ENCODE data around the gene FZD8. TPM values are rescaled to one million over a fixed set of nuclear protein-coding genes. Genes with fewer than 3 reads are reported as not detected.
A peak's percentile ranks its signal among the peaks of the same experiment; 100 is the strongest.

FZD8 gene
- total and polyA plus RNA-seq, 2 of the 4 experiments (the other 2 are of a cell fraction): 3.6 to 3.9 TPM

- H2BK15ac ChIP-seq (ENCODE audit: low read depth, low read length): no peak overlapping the region
- no peaks in the 10 kb centered on the region for H3K9me3 ChIP-seq (ENCODE audit: control insufficient read depth, insufficient read depth, low read length)
- 0% methylated on average over 40 of the region's 54 CpGs; no CpG with 5 or more reads in 1 of the 2 experiments for WGBS, 2 experiments (ENCODE audit: extremely low coverage in 2 of 2, insufficient read length in 1 of 2)
- ChIA-PET CTCF (no interaction called here), POLR2A (ENCODE audit: unreplicated experiment) (no interaction called here)
- intact Hi-C loops (cut with micrococcal nuclease): loop anchor here (1.0 to 10.0 kb wide), 6 partner anchors 275 to 1138 kb away; no protein-coding TSS in a partner anchor
- H3K4me2 ChIP-seq (ENCODE audit: low read depth, low read length): peak overlapping the region; percentile 100; the same call in 1 of the 2 replicates
- H3K4ac ChIP-seq (ENCODE audit: low read depth, low read length): no peak overlapping the region
- no peaks in the 10 kb centered on the region for H3K36me3 ChIP-seq (ENCODE audit: control insufficient read depth, insufficient read depth, low read length)
- H4K5ac ChIP-seq (ENCODE audit: low read depth, low read length): no peak overlapping the region
- H3K14ac ChIP-seq (replicated peaks; ENCODE audit: low read depth, low read length): no peak overlapping the region
- peak overlapping the region; percentile 29; the same call in 1 of the 2 replicates for H3K9ac ChIP-seq (ENCODE audit: low read depth, low read length)
- H2BK120ac ChIP-seq (ENCODE audit: low read depth, low read length): no peak overlapping the region
- H2AK5ac ChIP-seq (ENCODE audit: low read depth, low read length): no peak overlapping the region
- H3K27ac ChIP-seq (ENCODE audit: insufficient read depth, low read length): no peak overlapping the region; the same call in 1 of the 2 replicates
- H3K56ac ChIP-seq (ENCODE audit: extremely low read depth, insufficient read depth, low read length): no peak overlapping the region
- H4K8ac ChIP-seq (ENCODE audit: low read depth in 2 of 2, low read length in 2 of 2): no peak overlapping the region
- peaks cover 7% of the 10 kb centered on the region for H3K4me1 ChIP-seq (ENCODE audit: control insufficient read depth, insufficient read depth, low read length)
- no peak overlapping the region for H3K23ac ChIP-seq (ENCODE audit: low read depth, low read length)
- peak overlapping the region; percentile 98 for H2AFZ ChIP-seq (replicated peaks; ENCODE audit: low read length, poor library complexity)
- peak overlapping the region; percentile 7 for H2BK5ac ChIP-seq (ENCODE audit: low read depth, low read length, poor library complexity, severe bottlenecking)
- H2AK9ac ChIP-seq (replicated peaks; ENCODE audit: low read depth, low read length, poor library complexity): no peak overlapping the region
- H3K27me3 ChIP-seq (ENCODE audit: control insufficient read depth, insufficient read depth, low read length): 0 out of 2 replicates have a peak, but pooled peaks cover 2% of the 10 kb centered on the region
- no peak for TF ChIP-seq USF2 (IDR thresholded peaks at IDR 0.05; ENCODE audit: low read depth, low read length)
- TF ChIP-seq ELK1 (IDR thresholded peaks at IDR 0.05; ENCODE audit: borderline replicate concordance, low read depth, low read length): no peak
- TF ChIP-seq MAFK (IDR thresholded peaks at IDR 0.05; ENCODE audit: low read depth, low read length): no peak
- no peak; the same call in 1 of the 2 replicates for TF ChIP-seq RAD21 (IDR thresholded peaks at IDR 0.05; ENCODE audit: low read length)
- TF ChIP-seq BHLHE40 (IDR thresholded peaks at IDR 0.05; ENCODE audit: low read depth, low read length): no peak
- no peak for TF ChIP-seq CTCF (conservative IDR thresholded peaks at IDR 0.05; ENCODE audit: low read depth, low read length)
- TF ChIP-seq POLR2A (IDR thresholded peaks at IDR 0.05; ENCODE audit: low read depth, low read length): no peak
- no peak for TF ChIP-seq MAZ (IDR thresholded peaks at IDR 0.05; ENCODE audit: borderline replicate concordance, low read depth, low read length)
- no peak for TF ChIP-seq CEBPB (IDR thresholded peaks at IDR 0.05; ENCODE audit: low read depth, low read length)
- no peak for TF ChIP-seq RFX5 (IDR thresholded peaks at IDR 0.05; ENCODE audit: low read depth, low read length)
- TF ChIP-seq NFE2L2 (IDR thresholded peaks at IDR 0.05; ENCODE audit: low read depth, low read length): no peak
- TF ChIP-seq FOS (IDR thresholded peaks at IDR 0.05; ENCODE audit: low read depth, low read length): no peak
- no peak for TF ChIP-seq CHD1 (IDR thresholded peaks at IDR 0.05; ENCODE audit: low read depth, low read length)
- TF ChIP-seq MXI1 (IDR thresholded peaks at IDR 0.05; ENCODE audit: borderline replicate concordance, low read depth, low read length): no peak; the same call in 1 of the 2 replicates
- TF ChIP-seq RCOR1 (IDR thresholded peaks at IDR 0.05; ENCODE audit: insufficient replicate concordance, low read length): no peak
- no peak for TF ChIP-seq SMC3 (IDR thresholded peaks at IDR 0.05; ENCODE audit: low read depth, low read length)
- ATAC-seq (ENCODE audit: low read depth) (peak; percentile 35), DNase-seq (peak; percentile 42)
- dilution Hi-C loops (cut with HindIII; ENCODE audit: low sequenced_read_pairs, unreplicated experiment): no loop called here
- BruUV-seq (replicated peaks): no TSS peak
- in situ Hi-C loops (cut with MboI; ENCODE audit: low sequenced_read_pairs): loop anchor here (10.0 kb wide), 1 partner anchor 273 kb away; no protein-coding TSS in a partner anchor
- no peak overlapping the region for H4K91ac ChIP-seq (ENCODE audit: insufficient read depth, low read depth, low read length)
- H3K4me3 ChIP-seq (ENCODE audit: insufficient read depth, low read depth, low read length): peak overlapping the region; percentile 62
- H4K20me1 ChIP-seq (ENCODE audit: insufficient read depth, low read length): peaks cover 8% of the 10 kb centered on the region; the same call in 1 of the 2 replicates
- H3K9me1 ChIP-seq (ENCODE audit: insufficient read depth, low read length): no peaks in the 10 kb centered on the region
- no peak overlapping the region for H3K18ac ChIP-seq (ENCODE audit: low read depth, low read length)
- no peak overlapping the region for H2BK20ac ChIP-seq (ENCODE audit: low read depth, low read length)
- peaks cover 12 to 21% of the 10 kb centered on the region in 2 experiments for H3K79me1 ChIP-seq (ENCODE audit: low read depth in 1 of 2, low read length in 2 of 2)
Observed at GRCh38 chr10:35641676-35642034, 441 bp downstream of the FZD8 start.
